ENCODE measurements around the gene SELENOP.

DNA sequence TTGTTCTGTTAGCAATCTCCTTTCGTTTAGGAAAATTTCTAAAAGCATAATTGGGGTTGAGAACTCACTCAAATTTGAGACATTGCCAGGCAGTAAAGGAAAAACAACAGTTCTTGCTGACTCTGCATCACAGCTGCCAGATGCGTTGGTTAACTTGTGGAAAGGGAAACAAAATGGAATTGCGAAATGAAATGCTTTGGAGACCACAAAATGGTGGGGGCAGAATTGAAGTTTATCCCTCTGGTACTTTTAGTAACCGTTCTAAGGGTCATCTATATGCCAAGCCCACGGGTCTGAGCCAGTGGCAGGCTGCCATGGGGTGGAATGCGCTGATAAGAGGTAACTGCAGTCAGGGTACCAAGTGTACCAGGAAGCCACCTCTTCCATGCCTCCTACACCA lies 28.6 kb upstream of the SELENOP start:
- TF ChIP-seq U2AF1 (optimal IDR thresholded peaks at IDR 0.05; ENCODE audit: low read depth, low read length) (no peak), HDAC2 (CRISPR knock-in tag; IDR thresholded peaks at IDR 0.05) (no peak), BRD4 (CRISPR knock-in tag; IDR thresholded peaks at IDR 0.05) (no peak), FOXJ3 (CRISPR knock-in tag; IDR thresholded peaks at IDR 0.05; ENCODE audit: borderline replicate concordance) (no peak), KAT8 (CRISPR knock-in tag; IDR thresholded peaks at IDR 0.05) (peak; percentile 56; the same call in 1 of the 2 replicates), TMF1 (CRISPR knock-in tag; IDR thresholded peaks at IDR 0.05; ENCODE audit: low read depth) (no peak), ZSCAN29 (CRISPR knock-in tag; conservative IDR thresholded peaks at IDR 0.05) (no peak), ZNF253 (CRISPR knock-in tag; IDR thresholded peaks at IDR 0.05; ENCODE audit: borderline replicate concordance) (no peak), SRF (IDR thresholded peaks at IDR 0.05; ENCODE audit: low read depth, low read length) (no peak), NCOA2 (CRISPR knock-in tag; IDR thresholded peaks at IDR 0.05) (no peak)
- TF ChIP-seq, protein P1, sequence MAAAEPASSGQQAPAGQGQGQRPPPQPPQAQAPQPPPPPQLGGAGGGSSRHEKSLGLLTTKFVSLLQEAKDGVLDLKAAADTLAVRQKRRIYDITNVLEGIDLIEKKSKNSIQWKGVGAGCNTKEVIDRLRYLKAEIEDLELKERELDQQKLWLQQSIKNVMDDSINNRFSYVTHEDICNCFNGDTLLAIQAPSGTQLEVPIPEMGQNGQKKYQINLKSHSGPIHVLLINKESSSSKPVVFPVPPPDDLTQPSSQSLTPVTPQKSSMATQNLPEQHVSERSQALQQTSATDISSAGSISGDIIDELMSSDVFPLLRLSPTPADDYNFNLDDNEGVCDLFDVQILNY (CRISPR knock-in tag; conservative IDR thresholded peaks at IDR 0.05): no peak
- TF ChIP-seq, protein P2, sequence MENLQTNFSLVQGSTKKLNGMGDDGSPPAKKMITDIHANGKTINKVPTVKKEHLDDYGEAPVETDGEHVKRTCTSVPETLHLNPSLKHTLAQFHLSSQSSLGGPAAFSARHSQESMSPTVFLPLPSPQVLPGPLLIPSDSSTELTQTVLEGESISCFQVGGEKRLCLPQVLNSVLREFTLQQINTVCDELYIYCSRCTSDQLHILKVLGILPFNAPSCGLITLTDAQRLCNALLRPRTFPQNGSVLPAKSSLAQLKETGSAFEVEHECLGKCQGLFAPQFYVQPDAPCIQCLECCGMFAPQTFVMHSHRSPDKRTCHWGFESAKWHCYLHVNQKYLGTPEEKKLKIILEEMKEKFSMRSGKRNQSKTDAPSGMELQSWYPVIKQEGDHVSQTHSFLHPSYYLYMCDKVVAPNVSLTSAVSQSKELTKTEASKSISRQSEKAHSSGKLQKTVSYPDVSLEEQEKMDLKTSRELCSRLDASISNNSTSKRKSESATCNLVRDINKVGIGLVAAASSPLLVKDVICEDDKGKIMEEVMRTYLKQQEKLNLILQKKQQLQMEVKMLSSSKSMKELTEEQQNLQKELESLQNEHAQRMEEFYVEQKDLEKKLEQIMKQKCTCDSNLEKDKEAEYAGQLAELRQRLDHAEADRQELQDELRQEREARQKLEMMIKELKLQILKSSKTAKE (CRISPR knock-in tag; IDR thresholded peaks at IDR 0.05; ENCODE audit: borderline replicate concordance): no peak
- TF ChIP-seq, protein P3, sequence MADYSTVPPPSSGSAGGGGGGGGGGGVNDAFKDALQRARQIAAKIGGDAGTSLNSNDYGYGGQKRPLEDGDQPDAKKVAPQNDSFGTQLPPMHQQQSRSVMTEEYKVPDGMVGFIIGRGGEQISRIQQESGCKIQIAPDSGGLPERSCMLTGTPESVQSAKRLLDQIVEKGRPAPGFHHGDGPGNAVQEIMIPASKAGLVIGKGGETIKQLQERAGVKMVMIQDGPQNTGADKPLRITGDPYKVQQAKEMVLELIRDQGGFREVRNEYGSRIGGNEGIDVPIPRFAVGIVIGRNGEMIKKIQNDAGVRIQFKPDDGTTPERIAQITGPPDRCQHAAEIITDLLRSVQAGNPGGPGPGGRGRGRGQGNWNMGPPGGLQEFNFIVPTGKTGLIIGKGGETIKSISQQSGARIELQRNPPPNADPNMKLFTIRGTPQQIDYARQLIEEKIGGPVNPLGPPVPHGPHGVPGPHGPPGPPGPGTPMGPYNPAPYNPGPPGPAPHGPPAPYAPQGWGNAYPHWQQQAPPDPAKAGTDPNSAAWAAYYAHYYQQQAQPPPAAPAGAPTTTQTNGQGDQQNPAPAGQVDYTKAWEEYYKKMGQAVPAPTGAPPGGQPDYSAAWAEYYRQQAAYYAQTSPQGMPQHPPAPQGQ (CRISPR knock-in tag; IDR thresholded peaks at IDR 0.05; ENCODE audit: borderline replicate concordance): no peak
